Heart right ventricle (tissue), 16 donors: ENCODE measurements around the gene KREMEN2. TPM values are rescaled to one million over a fixed set of nuclear protein-coding genes. Genes with fewer than 3 reads are reported as not detected.

ENCODE experiments used
- ATAC-seq, 8 donors: fragments of 200-7000 bp; cut with Tn5 transposase; one replicate each; pipeline ENCODE4 v1.9.1; 2020; ENCODE audit warnings: mild to moderate bottlenecking in 8 of 8, moderate library complexity in 8 of 8, moderate number of reproducible peaks in 1 of 8
- DNase-seq, 2 donors: peaks; one replicate each; pipeline ENCODE4 v3.0.0-alpha.2; 2020
- H3K27ac ChIP-seq, 10 donors: fragments of 200-600 bp; sonication (generic) in 2 of 10; one replicate each; pipeline versions ENCODE4 v1.5.0 to v1.8.0; 2020 to 2022; ENCODE audit warnings: mild to moderate bottlenecking in 3 of 10
- H3K27me3 ChIP-seq, 7 donors: fragments of 200-600 bp; one replicate each; pipeline ENCODE4 v1.8.0; 2021 to 2022; ENCODE audit warnings: mild to moderate bottlenecking in 2 of 7
- H3K36me3 ChIP-seq, 9 donors: fragments of 200-600 bp; sonication (generic) in 1 of 9; one replicate each; pipeline versions ENCODE4 v1.5.0 to v1.8.0; 2020 to 2022; ENCODE audit warnings: mild to moderate bottlenecking in 2 of 9
- H3K4me1 ChIP-seq, 9 donors: fragments of 200-600 bp; sonication (generic) in 1 of 9; one replicate each; pipeline versions ENCODE4 v1.5.0 to v1.8.0; 2020 to 2022; ENCODE audit warnings: mild to moderate bottlenecking in 4 of 9
- H3K4me3 ChIP-seq, 10 donors: fragments of 200-600 bp; sonication (generic) in 2 of 10; one replicate each; pipeline versions ENCODE4 v1.5.0 to v1.8.0; 2020 to 2022; ENCODE audit warnings: mild to moderate bottlenecking in 7 of 10, moderate library complexity in 2 of 10
- H3K9me3 ChIP-seq, 11 donors: fragments of 200-600 bp in 10 of 11; sonication (generic) in 2 of 11; one replicate each; pipeline versions ENCODE4 v1.5.0 to v1.8.0; 2013 to 2022; ENCODE audit warnings: mild to moderate bottlenecking in 2 of 11, control low read depth in 1 of 11, moderate library complexity in 1 of 11
- CTCF ChIP-seq, 9 donors: fragments of 200-600 bp; sonication (generic) in 2 of 9; IDR thresholded peaks; one replicate each; pipeline versions ENCODE4 v1.5.0 to v1.8.0; 2021 to 2022; ENCODE audit warnings: antibody characterized with exemption in 9 of 9, mild to moderate bottlenecking in 5 of 9, moderate library complexity in 1 of 9
- WGBS, 2 donors: extraction: QIAGEN DNeasy Blood & Tissue Kit; methylation state at CpG; one replicate each; pipeline ENCODE4 v1.1.7; 2013; ENCODE audit warnings: inconsistent platforms in 1 of 2; 5-methylcytosine and 5-hydroxymethylcytosine counted together
- intact Hi-C, 10 donors: fragments of 100-400 bp; cut with DNase I; formaldehyde crosslinking; loops; one replicate each; pipeline versions ENCODE4 v1.11.1 to v1.14.2; 2022
- polyA plus RNA-seq, 2 donors: library from polyadenylated mRNA; stranded (reverse); fragments of 200-250 nt; gene quantifications; one replicate each; pipeline ENCODE4 v1.2.3, GENCODE V29; 2013
- total RNA-seq, 10 donors: library from RNA; stranded (reverse); fragmentation: NEBNext Ultra II Directional in 3 of 10; extraction: Animal tissue kit (Norgen Biotek cat#: 25700) in 3 of 10; gene quantifications; one replicate each; pipeline versions ENCODE4 v1.2.1 to v1.2.4, GENCODE V29; 2021 to 2023
- donor health status: Arrhythmogenic right ventricular cardiomyopathy.
- donor health status: ischemic (EF 13 %, LVEDD 7.1; RV severe dilation, severe dysfunction).
- donor health status: healthy with polysubstance abuse.
- donor health status: DM: no; HTN: yes; CAD: no.
- donor health status: DM: no; HTN: no; CAD: no.
- donor health status: ischemic (EF 25% LVEDD 6.9; RV normal size, moderate dysfunction).
- donor health status: ischemic (EF 25% LVEDD 5.7; RV mildly dilated, moderate dysfunction).
- donor health status: healthy.
- donor health status: DM: yes; HTN: yes; CAD: no.
- donor health status: Ischemic cardiomyopathy.
- donor health status: ischemic (EF 35%, LVEDD 5.7; RV mildly dilated, moderate dysfunction).
- donor health status: nonischemic (EF 11% LVEDD 7.7; RV severe dilation, severe dysfunction).
- donor health status: DM: yes; HTN: yes; CAD: no.
- donor health status: PGD.
- donor health status: ischemic (EF 29% LVEDD 5.4; RV normal size, mild dysfunction).
- donor health status: nonischemic (EF 23%, LVEDD 6.1; RV moderate dilation, normal function).

The KREMEN2 gene
- total and polyA plus RNA-seq, 12 donors = not detected

- no peak for DNase-seq
- peaks cover 11 to 94% (median 73%) of the 10 kb centered on the region in 7 donors for H3K27me3 ChIP-seq
- 5 to 9% methylated on average over 19 of the region's 19 CpGs for WGBS, 2 donors
- H3K36me3 ChIP-seq = no peaks in the 10 kb centered on the region
- peaks cover 0 to 16% (median 0%) of the 10 kb centered on the region in 9 donors for H3K4me1 ChIP-seq
- TF ChIP-seq CTCF (IDR thresholded peaks at IDR 0.05) = no peak
- no peaks in the 10 kb centered on the region for H3K9me3 ChIP-seq
- no peak for ATAC-seq
- H3K27ac ChIP-seq = no peak overlapping the region
- no peak overlapping the region for H3K4me3 ChIP-seq
- intact Hi-C loops = no loop called here
Measured at GRCh38 chr16:3012246-3012645, 48.2 kb downstream of the KREMEN2 start.

GRCh38 chr16:3012828-3013420 is 48.8 kb downstream of the KREMEN2 start, which contains the start of gene CLDN9:
CLDN9 (plus strand) TSS chr16:3012923; CDS start chr16:3013363, 440 bp downstream.
- H3K4me1 ChIP-seq = peaks cover 0 to 11% (median 4%) of the 10 kb centered on the region in 9 donors
- H3K27ac ChIP-seq = no peak within 1 kb of the TSS
- ATAC-seq = peak in 2 of 8 donors; percentile 6 to 34
- WGBS, 2 donors = 35 to 40% methylated on average over 27 of the region's 27 CpGs
- H3K9me3 ChIP-seq = no peaks in the 10 kb centered on the region
- TF ChIP-seq CTCF (IDR thresholded peaks at IDR 0.05) = no peak
- DNase-seq = no peak
- peaks cover 18 to 94% (median 73%) of the 10 kb centered on the region in 7 donors for H3K27me3 ChIP-seq
- intact Hi-C loops = no loop called here
- no peak within 1 kb of the TSS for H3K4me3 ChIP-seq
- H3K36me3 ChIP-seq = no peaks in the 10 kb centered on the region

GRCh38 chr16:3013491-3013951 is 49.4 kb downstream of the KREMEN2 start:
- 39 to 55% methylated on average over 27 of the region's 27 CpGs for WGBS, 2 donors
- Histone ChIP-seq H3K27ac (no peak overlapping the region), H3K4me1 (peaks cover 0 to 11% (median 7%) of the 10 kb centered on the region in 9 donors), H3K9me3 (no peaks in the 10 kb centered on the region), H3K36me3 (no peaks in the 10 kb centered on the region), H3K4me3 (no peak overlapping the region), H3K27me3 (peaks cover 19 to 94% (median 73%) of the 10 kb centered on the region in 7 donors)
- no peak for TF ChIP-seq CTCF (IDR thresholded peaks at IDR 0.05)
- no peak for ATAC-seq
- intact Hi-C loops = no loop called here
- no peak for DNase-seq

- ATAC-seq (no peak), DNase-seq (no peak)
- Histone ChIP-seq H3K27me3 (peaks cover 19 to 93% (median 71%) of the 10 kb centered on the region in 7 donors), H3K4me1 (peaks cover 0 to 14% (median 8%) of the 10 kb centered on the region in 9 donors), H3K27ac (no peak overlapping the region), H3K36me3 (no peaks in the 10 kb centered on the region), H3K4me3 (no peak overlapping the region), H3K9me3 (no peaks in the 10 kb centered on the region)
- WGBS, 2 donors = 39 to 51% methylated on average over 12 of the region's 12 CpGs
- intact Hi-C loops = no loop called here
- no peak for TF ChIP-seq CTCF (IDR thresholded peaks at IDR 0.05)
Measured at GRCh38 chr16:3013998-3014690, 50.1 kb downstream of the KREMEN2 start.
